Left renal cortex interstitium (tissue), 4 donors: ENCODE data around the gene AMACR. TPM values are rescaled to one million over a fixed set of nuclear protein-coding genes. Genes with fewer than 3 reads are reported as not detected.
"Not testable (repeated sequence)": the region's sequence is repeated elsewhere in the genome, so short reads cannot be mapped to it uniquely, and the experiment has no call there.

Source experiments
- DNase-seq, 4 donors: peaks; one replicate each; pipeline ENCODE4 v3.0.0-alpha.2; 2013; ENCODE audit warnings: low read depth in 4 of 4, low spot score in 2 of 4, missing footprints in 1 of 4
- polyA plus RNA-seq, 4 donors: library from polyadenylated mRNA; unstranded; fragments of 120-200 nt; gene quantifications; one replicate each; pipeline ENCODE4 v1.2.1, GENCODE V29; 2013; ENCODE audit not compliant: insufficient read length in 4 of 4

AMACR gene
- polyA plus RNA-seq, 4 donors, result 82.4 to 84.2 (median 83.2) TPM

DNA sequence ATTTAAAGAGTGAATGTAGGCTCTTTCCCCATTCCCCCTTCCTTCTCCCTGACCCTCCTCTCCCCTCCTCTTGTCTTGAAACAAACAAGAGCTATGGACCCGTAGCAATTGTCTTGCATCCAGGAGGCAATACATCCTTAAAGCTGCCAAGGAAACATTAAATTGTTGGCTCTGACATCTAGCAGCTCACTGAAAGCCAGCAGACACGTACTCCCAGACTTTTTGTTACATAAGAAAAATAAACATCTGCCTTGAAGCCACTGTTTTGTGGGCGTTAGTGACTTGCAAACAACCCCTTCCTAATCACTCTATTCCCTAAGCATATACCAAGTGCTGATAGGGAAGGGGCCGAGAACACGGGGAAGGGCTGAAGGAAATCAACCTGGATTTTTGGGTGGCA, 32.0 kb downstream of the AMACR start:
- DNase-seq, result no peak

GRCh38 chr5:33973271-33973670, 34.6 kb downstream of the AMACR start:
- no peak for DNase-seq

- peak in 1 of 4 donors; percentile 20 for DNase-seq
Measured at GRCh38 chr5:33969572-33970452, 38.0 kb downstream of the AMACR start.

- DNase-seq, result no peak
Measured at GRCh38 chr5:33968211-33969005, 39.4 kb downstream of the AMACR start.

DNA sequence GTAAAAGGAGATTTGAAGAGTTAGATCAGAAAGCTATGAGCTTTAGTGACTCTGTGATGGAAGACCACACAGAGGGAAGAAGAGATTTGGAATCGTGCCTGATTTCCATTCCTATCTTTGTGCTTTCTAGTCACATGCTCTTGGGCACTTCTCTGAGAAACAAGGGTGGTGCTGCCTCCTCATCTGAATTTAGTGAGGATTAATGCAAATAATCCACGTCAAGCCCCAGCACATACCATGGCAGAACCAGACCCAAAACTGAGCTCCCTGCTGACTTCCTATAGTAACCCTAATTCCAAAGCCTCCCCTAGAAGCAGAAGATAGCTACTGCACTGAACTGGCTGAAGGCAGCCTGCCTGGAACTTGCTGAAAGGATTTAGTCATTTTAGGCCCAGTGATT, 41.0 kb downstream of the AMACR start:
- no peak for DNase-seq

DNA sequence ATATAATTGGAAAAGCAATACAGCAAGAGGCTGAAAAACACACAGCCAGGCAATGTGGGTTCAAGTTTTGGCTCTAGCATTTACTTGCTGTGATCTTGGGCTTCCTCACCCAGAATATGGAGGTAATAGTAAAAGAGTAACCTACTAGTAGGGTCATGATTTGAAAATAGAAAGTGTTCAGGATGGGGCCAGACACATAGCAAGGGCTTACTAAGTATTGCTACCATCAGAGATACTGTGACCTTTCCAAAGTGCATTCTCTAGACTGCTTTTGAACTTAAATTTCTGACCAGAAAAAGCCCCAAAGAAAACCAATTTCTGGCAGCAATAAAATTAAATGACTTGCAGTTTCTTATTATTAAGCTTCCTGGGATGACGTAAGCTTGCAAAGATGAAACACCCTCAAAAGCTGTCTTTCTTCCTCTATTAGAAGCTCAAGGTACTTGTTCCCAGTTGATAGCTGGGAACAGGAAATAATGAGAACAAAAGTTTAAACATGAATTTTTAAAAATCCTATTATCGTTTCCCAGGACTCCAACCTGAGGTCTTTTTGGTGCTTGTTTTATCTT, 43.6 kb downstream of the AMACR start:
- DNase-seq, result no peak

- DNase-seq, result no peak
Measured at GRCh38 chr5:33958176-33958575, 49.7 kb downstream of the AMACR start.

DNA sequence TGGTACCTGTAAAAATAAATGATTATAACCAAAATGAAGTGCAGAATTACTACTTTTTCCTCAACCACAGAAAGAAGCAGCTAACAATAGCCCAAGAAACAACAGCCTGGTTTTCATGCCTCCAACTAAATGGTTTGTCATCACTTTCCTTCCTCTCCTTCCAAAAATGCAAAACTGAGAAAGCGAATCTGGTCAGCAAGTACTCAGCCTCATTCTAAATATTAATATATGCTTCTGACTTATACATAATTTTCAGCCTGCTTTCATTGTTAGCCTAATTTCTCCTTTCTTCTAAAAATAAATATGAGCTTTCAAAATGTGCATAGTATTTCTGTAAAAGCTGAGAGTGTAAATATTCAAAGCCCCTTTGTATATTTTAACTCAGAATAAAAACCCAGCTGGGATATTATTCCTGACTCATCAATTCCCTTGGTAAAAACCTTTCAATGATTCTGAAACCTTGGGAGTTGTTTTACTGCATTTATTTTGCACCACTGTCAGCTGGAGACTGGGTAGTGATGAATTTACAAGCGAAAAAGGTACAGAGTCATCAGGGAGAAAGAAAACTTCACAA, 50.2 kb downstream of the AMACR start:
- no peak for DNase-seq

- DNase-seq, result not testable (repeated sequence)
Measured at GRCh38 chr5:33952175-33952574, 55.7 kb downstream of the AMACR start.

GRCh38 chr5:33944543-33945132, 63.2 kb downstream of the AMACR start:
- DNase-seq, result no peak

- no peak for DNase-seq
Measured at GRCh38 chr5:33941090-33941489, 66.8 kb downstream of the AMACR start.

DNA sequence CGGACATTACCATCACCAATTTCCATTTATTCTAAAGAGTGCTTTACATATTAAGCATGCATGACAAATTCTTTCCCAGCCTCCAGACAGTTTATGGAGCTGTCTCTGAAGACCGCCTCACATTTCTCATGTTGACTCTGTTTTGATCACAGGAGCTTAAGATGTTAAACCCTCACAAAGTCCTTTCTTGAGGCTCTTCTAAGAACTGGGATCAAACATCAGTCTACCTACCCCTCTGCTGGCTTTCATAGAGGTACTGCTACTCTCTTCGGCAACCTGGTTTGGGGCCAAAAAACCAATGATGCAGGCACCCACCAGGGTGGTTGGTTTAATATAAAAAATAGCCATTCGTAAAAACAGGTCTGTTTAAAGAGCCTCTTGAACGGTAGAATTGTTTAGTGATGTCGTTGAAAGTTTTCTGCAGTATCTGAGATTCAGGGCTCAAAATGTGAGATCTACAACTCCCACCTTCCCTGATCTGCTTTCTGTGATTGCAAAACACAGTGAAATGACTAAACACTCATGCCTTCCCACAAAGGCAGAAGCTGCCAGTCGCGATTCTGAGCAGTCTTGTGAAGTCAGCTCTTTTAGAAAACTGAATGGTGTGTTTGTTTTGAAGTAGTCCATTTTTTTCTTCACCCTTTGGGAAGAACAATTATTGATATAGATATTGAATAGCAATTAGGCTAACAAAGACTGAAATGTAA, 68.1 kb downstream of the AMACR start:
- DNase-seq, result no peak

GRCh38 chr5:33938881-33939280, 69.0 kb downstream of the AMACR start:
- no peak for DNase-seq

- no peak for DNase-seq
Measured at GRCh38 chr5:33938507-33938796, 69.4 kb downstream of the AMACR start.

DNA sequence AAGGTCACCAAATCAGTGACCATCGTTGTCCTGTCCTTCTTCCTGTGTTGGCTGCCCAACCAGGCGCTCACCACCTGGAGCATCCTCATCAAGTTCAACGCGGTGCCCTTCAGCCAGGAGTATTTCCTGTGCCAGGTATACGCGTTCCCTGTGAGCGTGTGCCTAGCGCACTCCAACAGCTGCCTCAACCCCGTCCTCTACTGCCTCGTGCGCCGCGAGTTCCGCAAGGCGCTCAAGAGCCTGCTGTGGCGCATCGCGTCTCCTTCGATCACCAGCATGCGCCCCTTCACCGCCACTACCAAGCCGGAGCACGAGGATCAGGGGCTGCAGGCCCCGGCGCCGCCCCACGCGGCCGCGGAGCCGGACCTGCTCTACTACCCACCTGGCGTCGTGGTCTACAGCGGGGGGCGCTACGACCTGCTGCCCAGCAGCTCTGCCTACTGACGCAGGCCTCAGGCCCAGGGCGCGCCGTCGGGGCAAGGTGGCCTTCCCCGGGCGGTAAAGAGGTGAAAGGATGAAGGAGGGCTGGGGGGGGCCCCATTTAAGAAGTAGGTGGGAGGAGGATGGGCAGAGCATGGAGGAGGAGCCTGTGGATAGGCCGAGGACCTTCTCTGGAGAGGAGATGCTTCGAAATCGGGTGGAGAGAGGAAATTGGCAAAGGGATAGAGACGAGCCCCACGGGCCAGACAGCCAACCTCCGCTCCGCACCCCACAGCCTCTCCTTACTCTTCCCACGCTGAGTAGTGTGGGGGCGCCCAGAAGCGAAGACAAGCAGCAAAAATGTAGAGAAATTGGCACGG, 69.9 kb downstream of the AMACR start:
- DNase-seq, result no peak

GRCh38 chr5:33937017-33937706, 70.7 kb downstream of the AMACR start:
- DNase-seq, result no peak

DNA sequence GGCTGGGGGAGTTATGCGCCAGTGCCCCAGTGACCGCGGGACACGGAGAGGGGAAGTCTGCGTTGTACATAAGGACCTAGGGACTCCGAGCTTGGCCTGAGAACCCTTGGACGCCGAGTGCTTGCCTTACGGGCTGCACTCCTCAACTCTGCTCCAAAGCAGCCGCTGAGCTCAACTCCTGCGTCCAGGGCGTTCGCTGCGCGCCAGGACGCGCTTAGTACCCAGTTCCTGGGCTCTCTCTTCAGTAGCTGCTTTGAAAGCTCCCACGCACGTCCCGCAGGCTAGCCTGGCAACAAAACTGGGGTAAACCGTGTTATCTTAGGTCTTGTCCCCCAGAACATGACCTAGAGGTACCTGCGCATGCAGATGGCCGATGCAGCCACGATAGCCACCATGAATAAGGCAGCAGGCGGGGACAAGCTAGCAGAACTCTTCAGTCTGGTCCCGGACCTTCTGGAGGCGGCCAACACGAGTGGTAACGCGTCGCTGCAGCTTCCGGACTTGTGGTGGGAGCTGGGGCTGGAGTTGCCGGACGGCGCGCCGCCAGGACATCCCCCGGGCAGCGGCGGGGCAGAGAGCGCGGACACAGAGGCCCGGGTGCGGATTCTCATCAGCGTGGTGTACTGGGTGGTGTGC, 71.4 kb downstream of the AMACR start, which contains the start of gene RXFP3:
Gene RXFP3 (plus strand): TSS at position 6 of the 636 bp plus-strand sequence. CDS start 355 bp downstream, at position 361.
- peak in 1 of 4 donors; percentile 16 for DNase-seq
